GM23338 (cell line): ENCODE measurements around the gene SLC29A2. TPM values are rescaled to one million over a fixed set of nuclear protein-coding genes. Genes with fewer than 3 reads are reported as not detected.

Experiments used
- ATAC-seq: fragments of 200-7000 bp; cut with Tn5 transposase; 3 replicates; pipeline ENCODE4 v1.9.1; 2020
- DNase-seq: peaks from one replicate; pipeline ENCODE4 v3.0.0-alpha.2; 2015; ENCODE audit warnings: low spot score
- H2AFZ ChIP-seq: fragments of 200-600 bp; sonication (generic); 2 replicates; pipeline ENCODE4 v1.8.0; 2016; ENCODE audit warnings: antibody characterized with exemption, mild to moderate bottlenecking, moderate library complexity
- H3F3A ChIP-seq: fragments of 200-600 bp; sonication (generic); replicated peaks from 2 replicates; pipeline ENCODE4 v1.8.0; 2017; ENCODE audit warnings: antibody characterized with exemption, mixed run types, low read depth
- H3K27ac ChIP-seq: fragments of 200-600 bp; sonication (generic); 2 replicates; pipeline ENCODE4 v1.6.1; 2016; ENCODE audit warnings: low read depth
- H3K27me3 ChIP-seq: fragments of 200-600 bp; sonication (generic); 2 replicates; pipeline ENCODE4 v1.8.0; 2016; ENCODE audit warnings: mild to moderate bottlenecking, mixed run types, moderate library complexity; ENCODE audit not compliant: insufficient read depth
- H3K36me3 ChIP-seq: fragments of 200-600 bp; sonication (generic); 2 replicates; pipeline ENCODE4 v1.8.0; 2016; ENCODE audit warnings: mild to moderate bottlenecking; ENCODE audit not compliant: insufficient read depth
- H3K4me1 ChIP-seq: fragments of 200-600 bp; sonication (generic); 2 replicates; pipeline ENCODE4 v1.8.0; 2016; ENCODE audit warnings: mild to moderate bottlenecking, moderate library complexity; ENCODE audit not compliant: insufficient read depth
- H3K4me2 ChIP-seq: fragments of 200-600 bp; sonication (generic); 2 replicates; pipeline ENCODE4 v1.7.1; 2017; ENCODE audit warnings: mixed run types
- H3K4me3 ChIP-seq: fragments of 200-600 bp; sonication (generic); 2 replicates; pipeline ENCODE4 v1.6.1; 2016; ENCODE audit warnings: mixed run types
- H3K79me2 ChIP-seq: fragments of 200-600 bp; sonication (generic); replicated peaks from 2 replicates; pipeline ENCODE4 v1.8.0; 2017; ENCODE audit warnings: mild to moderate bottlenecking; ENCODE audit not compliant: insufficient read depth
- H3K9me2 ChIP-seq: fragments of 200-600 bp; sonication (generic); 2 replicates; pipeline ENCODE4 v1.8.0; 2017; ENCODE audit not compliant: insufficient read depth
- H4K20me1 ChIP-seq: fragments of 200-600 bp; sonication (generic); replicated peaks from 2 replicates; pipeline ENCODE4 v1.8.0; 2017; ENCODE audit warnings: mild to moderate bottlenecking; ENCODE audit not compliant: insufficient read depth
- H3K27ac Mint-ChIP-seq: 2 replicates; pipeline ENCODE4 v1.8.0; 2020; ENCODE audit warnings: inconsistent platforms, mild to moderate bottlenecking, moderate library complexity, mixed read lengths
- H3K27me3 Mint-ChIP-seq: 3 replicates; pipeline ENCODE4 v1.8.0; 2022; ENCODE audit warnings: low read depth, mild to moderate bottlenecking, moderate library complexity, mixed read lengths, inconsistent platforms; ENCODE audit not compliant: insufficient read depth, poor library complexity
- H3K36me3 Mint-ChIP-seq: 3 replicates; pipeline ENCODE4 v1.8.0; 2021; ENCODE audit warnings: low read depth, mild to moderate bottlenecking, inconsistent platforms, moderate library complexity, mixed read lengths
- H3K4me1 Mint-ChIP-seq: 3 replicates; pipeline ENCODE4 v1.8.0; 2020; ENCODE audit warnings: mild to moderate bottlenecking, inconsistent platforms, mixed read lengths
- H3K4me3 Mint-ChIP-seq: 3 replicates; pipeline ENCODE4 v1.8.0; 2021; ENCODE audit warnings: moderate library complexity, mild to moderate bottlenecking, inconsistent platforms, mixed read lengths
- H3K9me3 Mint-ChIP-seq: 3 replicates; pipeline ENCODE4 v1.8.0; 2020; ENCODE audit warnings: moderate library complexity, mild to moderate bottlenecking, inconsistent platforms, mixed read lengths
- CREB1 ChIP-seq: fragments of 250-450 bp; sonication (Bioruptor Pico); IDR thresholded peaks from 2 replicates; pipeline ENCODE4 v1.5.0; 2020; ENCODE audit warnings: low read depth, mild to moderate bottlenecking, moderate library complexity
- EZH2 ChIP-seq: fragments of 200-600 bp; sonication (generic); IDR thresholded peaks from one replicate; pipeline ENCODE4 v1.8.0; 2017; ENCODE audit warnings: antibody characterized with exemption, mild to moderate bottlenecking, low read depth; ENCODE audit not compliant: unreplicated experiment
- EZH2phosphoT487 ChIP-seq: fragments of 200-600 bp; sonication (generic); IDR thresholded peaks from one replicate; pipeline ENCODE4 v1.8.1; 2018; ENCODE audit warnings: antibody characterized with exemption; ENCODE audit not compliant: unreplicated experiment
- JUNB ChIP-seq: IDR thresholded peaks from one replicate; pipeline ENCODE4 v1.6.1; 2016; ENCODE audit warnings: antibody characterized with exemption; ENCODE audit not compliant: unreplicated experiment
- NANOG ChIP-seq: IDR thresholded peaks from 2 replicates; pipeline ENCODE4 v1.6.1; 2016; ENCODE audit warnings: antibody characterized with exemption, borderline replicate concordance
- POLR2AphosphoS5 ChIP-seq: IDR thresholded peaks from 2 replicates; pipeline ENCODE4 v1.6.1; 2016; ENCODE audit warnings: antibody characterized with exemption, low read depth
- REST ChIP-seq: IDR thresholded peaks from one replicate; pipeline ENCODE4 v1.6.1; 2018; ENCODE audit warnings: antibody characterized with exemption; ENCODE audit not compliant: unreplicated experiment
- STAT1 ChIP-seq: IDR thresholded peaks from one replicate; pipeline ENCODE4 v1.6.1; 2016; ENCODE audit warnings: antibody characterized with exemption; ENCODE audit not compliant: unreplicated experiment
- ZNF114 ChIP-seq: fragments of 250-450 bp; sonication (Bioruptor Pico); IDR thresholded peaks from 2 replicates; pipeline ENCODE4 v1.5.0; 2020; ENCODE audit warnings: mild to moderate bottlenecking, moderate library complexity
- ZNF331 ChIP-seq: fragments of 250-450 bp; sonication (Bioruptor Pico); IDR thresholded peaks from 2 replicates; pipeline ENCODE4 v1.5.0; 2020; ENCODE audit warnings: low read depth, mild to moderate bottlenecking, moderate library complexity
- ZNF462 ChIP-seq: fragments of 250-450 bp; sonication (Bioruptor Pico); IDR thresholded peaks from 2 replicates; pipeline ENCODE4 v1.5.0; 2020; ENCODE audit warnings: mild to moderate bottlenecking, moderate library complexity
- polyA plus RNA-seq: library from polyadenylated mRNA; unstranded; fragments of >200 nt; fragmentation: Nextera tagmentation; extraction: Ambion mirVana; gene quantifications from 2 replicates; pipeline ENCODE4 v1.2.1, GENCODE V29; 2016
- total RNA-seq: library from RNA; depleted of rRNA; stranded (reverse); fragments of >200 nt; shearing (Covaris generic); gene quantifications from 2 replicates; pipeline ENCODE4 v1.2.3, GENCODE V29; 2014
- TF ChIP-seq, protein P1 (sequence below): IDR thresholded peaks from 2 replicates; pipeline ENCODE4 v1.6.1; 2016; ENCODE audit warnings: antibody characterized with exemption
- TF ChIP-seq, protein P2 (sequence below), 2 experiments: fragments of 200-600 bp in 1 of 2; sonication (generic) in 1 of 2; conservative IDR thresholded peaks; 2 replicates each; pipeline versions ENCODE4 v1.5.1 to v1.6.1; 2016 to 2017; ENCODE audit warnings: antibody characterized with exemption in 2 of 2, low read depth in 2 of 2, mild to moderate bottlenecking in 2 of 2, moderate library complexity in 1 of 2

SLC29A2 gene
- total and polyA plus RNA-seq, 2 experiments from 2014 or later: 26.0 to 31.1 TPM

DNA sequence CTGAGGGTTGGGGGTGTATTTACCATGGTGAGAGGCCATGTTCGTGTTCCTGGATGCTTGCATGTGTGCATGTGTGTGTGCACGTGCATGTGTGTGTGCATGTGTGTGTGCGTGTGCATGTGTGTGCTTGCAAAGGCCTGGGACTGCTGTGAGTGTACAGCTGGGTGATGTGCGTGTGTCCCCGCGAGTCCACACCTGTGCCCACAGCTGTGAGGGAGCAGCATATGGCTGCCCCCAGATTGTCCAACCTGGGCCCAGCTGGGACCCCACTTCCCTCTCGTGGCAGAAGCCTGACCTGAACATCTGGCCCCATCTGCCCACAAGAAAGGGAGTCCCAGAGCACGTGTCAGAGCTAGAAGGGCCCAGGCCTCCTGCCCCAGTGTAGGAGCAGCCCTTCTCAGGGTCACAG is 46.3 kb downstream of the SLC29A2 start:
- H3K4me1 ChIP-seq: peaks cover 5% of the 10 kb centered on the region; the same call in 1 of the 2 replicates
- H2AFZ ChIP-seq: no peak overlapping the region
- Mint-ChIP-seq H3K27me3 (peaks cover 23% of the 10 kb centered on the region), H3K4me3 (no peak overlapping the region), H3K4me1 (peaks cover 21% of the 10 kb centered on the region), H3K9me3 (peaks cover 2% of the 10 kb centered on the region; the same call in 2 of the 3 replicates), H3K27ac (no peak overlapping the region), H3K36me3 (peaks cover 1% of the 10 kb centered on the region; the same call in 1 of the 3 replicates)
- H3K27me3 ChIP-seq: no peaks in the 10 kb centered on the region
- H3K4me3 ChIP-seq: no peak overlapping the region
- no peak overlapping the region for H3K4me2 ChIP-seq
- H3K79me2 ChIP-seq: no peaks in the 10 kb centered on the region
- ATAC-seq: no peak
- H3K9me2 ChIP-seq: no peaks in the 10 kb centered on the region
- no peaks in the 10 kb centered on the region for H3K36me3 ChIP-seq
- no peak overlapping the region for H3K27ac ChIP-seq
- no peak for DNase-seq
- TF ChIP-seq JUNB (no peak), EZH2 (no peak), CREB1 (no peak), POLR2AphosphoS5 (no peak), REST (no peak), STAT1 (no peak), ZNF114 (CRISPR knock-in tag) (no peak), NANOG (no peak), ZNF331 (CRISPR knock-in tag) (no peak), ZNF462 (no peak), EZH2phosphoT487 (no peak)
- TF ChIP-seq, protein P1, sequence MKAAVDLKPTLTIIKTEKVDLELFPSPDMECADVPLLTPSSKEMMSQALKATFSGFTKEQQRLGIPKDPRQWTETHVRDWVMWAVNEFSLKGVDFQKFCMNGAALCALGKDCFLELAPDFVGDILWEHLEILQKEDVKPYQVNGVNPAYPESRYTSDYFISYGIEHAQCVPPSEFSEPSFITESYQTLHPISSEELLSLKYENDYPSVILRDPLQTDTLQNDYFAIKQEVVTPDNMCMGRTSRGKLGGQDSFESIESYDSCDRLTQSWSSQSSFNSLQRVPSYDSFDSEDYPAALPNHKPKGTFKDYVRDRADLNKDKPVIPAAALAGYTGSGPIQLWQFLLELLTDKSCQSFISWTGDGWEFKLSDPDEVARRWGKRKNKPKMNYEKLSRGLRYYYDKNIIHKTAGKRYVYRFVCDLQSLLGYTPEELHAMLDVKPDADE: no peak
- TF ChIP-seq, protein P2, sequence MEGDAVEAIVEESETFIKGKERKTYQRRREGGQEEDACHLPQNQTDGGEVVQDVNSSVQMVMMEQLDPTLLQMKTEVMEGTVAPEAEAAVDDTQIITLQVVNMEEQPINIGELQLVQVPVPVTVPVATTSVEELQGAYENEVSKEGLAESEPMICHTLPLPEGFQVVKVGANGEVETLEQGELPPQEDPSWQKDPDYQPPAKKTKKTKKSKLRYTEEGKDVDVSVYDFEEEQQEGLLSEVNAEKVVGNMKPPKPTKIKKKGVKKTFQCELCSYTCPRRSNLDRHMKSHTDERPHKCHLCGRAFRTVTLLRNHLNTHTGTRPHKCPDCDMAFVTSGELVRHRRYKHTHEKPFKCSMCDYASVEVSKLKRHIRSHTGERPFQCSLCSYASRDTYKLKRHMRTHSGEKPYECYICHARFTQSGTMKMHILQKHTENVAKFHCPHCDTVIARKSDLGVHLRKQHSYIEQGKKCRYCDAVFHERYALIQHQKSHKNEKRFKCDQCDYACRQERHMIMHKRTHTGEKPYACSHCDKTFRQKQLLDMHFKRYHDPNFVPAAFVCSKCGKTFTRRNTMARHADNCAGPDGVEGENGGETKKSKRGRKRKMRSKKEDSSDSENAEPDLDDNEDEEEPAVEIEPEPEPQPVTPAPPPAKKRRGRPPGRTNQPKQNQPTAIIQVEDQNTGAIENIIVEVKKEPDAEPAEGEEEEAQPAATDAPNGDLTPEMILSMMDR (conservative IDR thresholded peaks at IDR 0.05; ENCODE audit: low read depth in 2 of 2): no peak
- H4K20me1 ChIP-seq: no peaks in the 10 kb centered on the region
- no peaks in the 10 kb centered on the region for H3F3A ChIP-seq
